ENCODE results near the gene DNAJC30. TPM values are rescaled to one million over a fixed set of nuclear protein-coding genes. Genes with fewer than 3 reads are reported as not detected.

DNAJC30 gene
- total RNA-seq, 6 experiments from 2014 or later, result 5.4 to 8.8 (median 7.0) TPM

DNA sequence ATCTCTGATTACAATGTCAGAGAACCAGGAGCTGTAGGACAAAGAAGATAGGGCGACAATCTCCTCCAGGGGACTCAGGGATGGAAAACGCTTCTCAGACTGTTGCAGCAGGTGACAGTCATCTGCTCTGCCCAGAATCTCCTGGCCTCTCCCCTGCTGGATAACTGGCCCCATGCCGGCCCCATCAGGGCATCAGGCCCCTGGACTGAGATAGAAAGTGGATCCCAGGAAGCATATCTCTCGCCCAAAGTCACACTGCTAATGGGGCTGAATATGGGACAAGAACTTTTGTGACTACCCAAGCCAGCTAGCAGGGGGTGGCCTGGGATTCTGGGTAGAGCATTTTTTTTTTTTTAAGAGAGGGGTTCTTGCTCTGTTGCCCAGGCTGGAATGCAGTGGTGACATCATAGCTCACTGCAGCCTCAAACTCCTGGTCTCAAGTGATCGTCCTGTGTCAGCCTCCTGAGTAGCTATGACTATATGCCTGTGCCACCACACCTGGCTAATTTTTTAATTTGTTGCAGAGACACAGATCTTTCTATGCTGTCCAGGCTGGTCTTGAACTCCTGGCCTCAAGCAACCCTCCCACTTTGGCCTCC, 38.5 kb downstream of the DNAJC30 start:
- intact Hi-C loops (cut with DNase I), result no loop called here
- ATAC-seq (no peak), DNase-seq (no peak)
- Histone ChIP-seq H3K27me3 (no peaks in the 10 kb centered on the region), H3K36me3 (no peaks in the 10 kb centered on the region), H3K4me3 (no peak overlapping the region), H3K27ac (no peak overlapping the region), H3K9me3 (no peaks in the 10 kb centered on the region), H3K4me1 (peaks cover 0 to 9% (median 3%) of the 10 kb centered on the region in 4 donors)
- TF ChIP-seq POLR2A (IDR thresholded peaks at IDR 0.05), result no peak
- no peak for TF ChIP-seq CTCF (IDR thresholded peaks at IDR 0.05)
- WGBS (ENCODE audit: insufficient coverage, low coverage, low lambda C conversion rate, missing lambda C conversion rate), result 35% methylated on average over 4 of the region's 5 CpGs

DNA sequence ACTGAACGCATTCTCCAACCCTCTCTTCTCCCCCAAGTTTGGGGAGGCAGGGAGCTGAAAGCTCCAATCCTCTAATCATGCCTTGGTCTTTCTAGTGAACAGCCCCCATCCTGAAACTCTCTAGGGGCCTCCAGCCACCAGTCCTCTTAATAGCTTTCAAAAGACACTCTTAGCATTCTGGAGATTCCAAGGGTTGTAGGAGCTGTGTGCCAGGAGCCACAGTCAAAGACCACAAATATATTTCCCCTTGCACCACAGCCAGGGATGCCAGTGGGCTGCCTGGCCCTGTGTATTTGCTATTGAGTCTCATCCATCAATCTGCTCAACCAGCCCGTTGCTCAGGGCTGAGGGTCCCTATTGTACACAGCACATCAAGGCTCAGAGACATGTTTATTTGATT, 40.4 kb downstream of the DNAJC30 start:
- intact Hi-C loops (cut with DNase I), result no loop called here
- Histone ChIP-seq H3K27me3 (no peaks in the 10 kb centered on the region), H3K36me3 (no peaks in the 10 kb centered on the region), H3K4me3 (no peak overlapping the region), H3K27ac (no peak overlapping the region), H3K9me3 (no peaks in the 10 kb centered on the region), H3K4me1 (peaks cover 0 to 9% (median 3%) of the 10 kb centered on the region in 4 donors)
- DNase-seq (no peak), ATAC-seq (no peak)
- TF ChIP-seq CTCF (IDR thresholded peaks at IDR 0.05), result no peak
- WGBS (ENCODE audit: insufficient coverage, low coverage, low lambda C conversion rate, missing lambda C conversion rate), result 30% methylated on average over 1 of the region's 2 CpGs

DNA sequence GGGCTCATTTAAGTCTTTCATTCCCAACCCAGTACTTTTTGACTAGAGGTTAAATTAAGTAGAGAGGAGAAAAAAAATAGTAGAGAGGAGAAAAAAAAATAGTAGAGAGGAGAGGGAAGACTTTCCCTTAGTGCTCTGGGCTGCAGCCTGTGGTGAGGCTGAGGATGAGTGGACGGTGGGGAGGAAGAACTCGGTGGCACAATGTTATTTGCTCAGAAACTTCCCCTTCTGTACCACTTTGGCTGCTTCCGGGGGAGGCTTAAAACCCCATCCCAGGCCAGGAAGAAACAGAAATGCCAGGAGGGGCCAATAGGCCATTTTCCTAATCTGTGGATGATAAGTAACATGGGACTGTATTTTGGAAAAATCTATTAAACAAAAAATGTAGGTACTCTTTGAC, 44.3 kb downstream of the DNAJC30 start:
- Histone ChIP-seq H3K4me1 (peaks cover 0 to 3% (median under 1%) of the 10 kb centered on the region in 4 donors), H3K27ac (no peak overlapping the region), H3K36me3 (no peaks in the 10 kb centered on the region), H3K4me3 (no peak overlapping the region), H3K27me3 (no peaks in the 10 kb centered on the region), H3K9me3 (no peaks in the 10 kb centered on the region)
- ATAC-seq, result no peak
- no peak for DNase-seq
- no peak for TF ChIP-seq CTCF (IDR thresholded peaks at IDR 0.05)
- 36% methylated on average over 3 of the region's 3 CpGs for WGBS (ENCODE audit: insufficient coverage, low coverage, low lambda C conversion rate, missing lambda C conversion rate)
- intact Hi-C loops (cut with DNase I), result no loop called here

- ATAC-seq (no peak), DNase-seq (no peak)
- intact Hi-C loops (cut with DNase I), result no loop called here
- peaks cover 0 to 11% (median 5%) of the 10 kb centered on the region in 4 donors for H3K4me1 ChIP-seq
- no peaks in the 10 kb centered on the region for H3K9me3 ChIP-seq
- H3K4me3 ChIP-seq, result no peak overlapping the region
- H3K36me3 ChIP-seq, result no peaks in the 10 kb centered on the region
- 87% methylated on average over 6 of the region's 8 CpGs for WGBS (ENCODE audit: insufficient coverage, low coverage, low lambda C conversion rate, missing lambda C conversion rate)
- TF ChIP-seq CTCF (IDR thresholded peaks at IDR 0.05), result no peak
- TF ChIP-seq POLR2A (IDR thresholded peaks at IDR 0.05), result no peak
- H3K27me3 ChIP-seq, result no peaks in the 10 kb centered on the region
- no peak overlapping the region for H3K27ac ChIP-seq
These were observed 47.6 kb downstream of the DNAJC30 start for GRCh38 chr7:73635428-73636200.
